Astrocyte (in vitro differentiated cells and primary cell): ENCODE results near the gene CALCOCO1.

Experiments
- CTCF ChIP-seq: IDR thresholded peaks from 2 replicates; pipeline ENCODE4 v1.5.1; 2011; ENCODE audit warnings: low read depth, mild to moderate bottlenecking, inconsistent platforms, low read length, moderate library complexity; ENCODE audit not compliant: insufficient read depth
- EZH2 ChIP-seq: IDR thresholded peaks from 2 replicates; pipeline ENCODE4 v1.6.1; 2012; ENCODE audit warnings: mild to moderate bottlenecking, low read length, inconsistent platforms; ENCODE audit not compliant: insufficient read depth

- TF ChIP-seq CTCF (no peak), EZH2 (no peak)
Measured at GRCh38 chr12:53720946-53721345, 6.3 kb downstream of the CALCOCO1 start.
